Measurements from ENCODE around the gene HIRIP3. TPM values are rescaled to one million over a fixed set of nuclear protein-coding genes. Genes with fewer than 3 reads are reported as not detected.

HIRIP3 gene
- total RNA-seq, 1 donor = 3.9 TPM

DNA sequence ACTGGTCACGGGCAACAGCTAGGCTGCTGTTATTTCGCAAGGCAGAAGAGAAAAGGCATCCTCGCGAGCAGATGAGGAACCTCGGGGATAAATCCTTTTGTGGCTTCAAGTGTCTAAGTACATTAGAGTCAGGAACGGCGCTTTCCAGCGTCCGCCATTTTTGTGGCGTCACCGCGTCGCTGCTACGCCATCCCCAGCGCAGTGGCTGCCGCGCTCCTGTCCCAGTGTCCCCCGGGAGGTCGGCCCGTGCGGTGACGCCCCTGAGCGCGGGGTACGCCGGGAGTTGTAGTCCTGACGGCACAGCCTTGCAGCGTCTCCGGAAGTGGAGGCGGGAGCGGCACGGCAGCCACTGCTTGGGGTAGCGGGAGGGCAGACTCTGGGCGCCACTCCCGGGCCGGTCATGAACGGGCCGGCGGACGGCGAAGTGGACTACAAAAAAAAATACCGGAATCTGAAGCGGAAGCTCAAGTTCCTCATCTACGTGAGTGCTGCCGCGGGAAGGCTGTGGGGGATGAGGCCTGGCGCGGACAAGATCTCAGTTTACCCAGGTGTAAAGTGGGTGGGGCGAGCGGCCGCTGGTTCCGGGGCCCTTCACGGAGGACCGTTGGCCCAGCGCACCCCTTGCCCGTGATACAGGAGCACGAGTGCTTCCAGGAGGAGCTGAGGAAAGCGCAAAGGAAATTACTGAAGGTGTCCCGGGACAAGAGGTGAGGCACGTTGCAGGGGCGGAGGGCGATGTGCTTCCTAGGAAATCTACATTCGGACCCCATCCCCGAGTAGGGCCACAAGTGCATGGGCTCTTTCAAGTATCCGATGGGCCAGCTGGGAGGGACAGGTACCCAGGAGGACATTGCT, 721 bp upstream of the HIRIP3 start, which contains the start of gene INO80E:
Gene INO80E, plus strand, starts transcription at position 331 of the 855 bp plus-strand sequence. Its CDS starts 70 bp downstream, at position 401.
- H3K4me1 ChIP-seq (ENCODE audit: insufficient read depth, low read length) = peaks cover 28% of the 10 kb centered on the region
- H3K9me3 ChIP-seq (ENCODE audit: low read depth, low read length) = no peaks in the 10 kb centered on the region
- no peaks in the 10 kb centered on the region for H3K27me3 ChIP-seq (ENCODE audit: insufficient read depth, low read length)
- H3K4me3 ChIP-seq (ENCODE audit: low read length) = peak within 1 kb of the TSS; percentile 96

- Histone ChIP-seq H3K27me3 (ENCODE audit: insufficient read depth, low read length) (no peaks in the 10 kb centered on the region), H3K9me3 (ENCODE audit: low read depth, low read length) (no peaks in the 10 kb centered on the region), H3K4me3 (ENCODE audit: low read length) (peak overlapping the region; percentile 96), H3K4me1 (ENCODE audit: insufficient read depth, low read length) (peaks cover 28% of the 10 kb centered on the region)
Measured at GRCh38 chr16:29994600-29995323, 655 bp downstream of the HIRIP3 start.

- no peak overlapping the region for H3K4me3 ChIP-seq (ENCODE audit: low read length)
- H3K4me1 ChIP-seq (ENCODE audit: insufficient read depth, low read length) = peaks cover 28% of the 10 kb centered on the region
- no peaks in the 10 kb centered on the region for H3K9me3 ChIP-seq (ENCODE audit: low read depth, low read length)
Measured at GRCh38 chr16:29993903-29994599, 1.4 kb downstream of the HIRIP3 start.

DNA sequence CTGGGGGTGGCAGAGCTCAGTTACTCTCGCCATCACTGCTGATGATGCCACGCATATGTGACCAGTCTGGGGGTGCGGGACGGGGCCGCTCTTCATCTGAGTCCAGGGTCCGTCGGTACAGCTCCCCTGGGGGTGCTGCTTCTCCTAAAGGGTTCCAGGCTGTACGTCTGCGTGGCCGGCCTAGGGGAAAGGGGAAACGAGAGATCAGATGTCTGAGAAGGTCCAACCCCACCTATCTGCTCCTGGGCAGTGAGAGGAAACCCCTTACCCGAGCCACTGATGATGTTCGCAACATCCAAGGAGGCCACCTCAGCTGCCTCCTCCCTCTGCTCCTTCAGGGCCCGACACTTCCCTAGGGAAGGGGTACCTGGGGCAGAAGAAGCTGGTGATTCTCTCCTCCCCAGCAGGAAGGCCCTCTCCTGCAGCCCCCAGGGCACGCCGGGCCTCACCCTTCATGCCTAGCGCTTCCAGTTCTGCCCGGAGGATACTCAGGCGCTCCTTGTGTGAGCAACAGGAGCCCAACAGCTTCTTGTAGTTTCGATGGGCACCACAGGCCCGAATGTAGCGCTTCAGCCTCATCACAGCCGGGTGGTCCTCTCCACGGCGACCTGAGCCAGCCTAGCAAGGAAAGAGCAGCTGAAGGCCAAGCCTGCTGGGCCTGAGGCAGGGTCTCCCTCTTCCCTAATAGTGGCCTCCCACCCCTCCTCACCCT, 2.1 kb downstream of the HIRIP3 start:
- H3K27me3 ChIP-seq (ENCODE audit: insufficient read depth, low read length) = no peaks in the 10 kb centered on the region
- H3K4me3 ChIP-seq (ENCODE audit: low read length) = no peak overlapping the region
- H3K9me3 ChIP-seq (ENCODE audit: low read depth, low read length) = no peaks in the 10 kb centered on the region
- H3K4me1 ChIP-seq (ENCODE audit: insufficient read depth, low read length) = peaks cover 28% of the 10 kb centered on the region

More at GRCh38 chr16:29993903-29994599, 1.4 kb downstream of the HIRIP3 start:
- H3K27me3 ChIP-seq (ENCODE audit: insufficient read depth, low read length) = no peaks in the 10 kb centered on the region

- Histone ChIP-seq H3K4me3 (ENCODE audit: low read length) (no peak overlapping the region), H3K9me3 (ENCODE audit: low read depth, low read length) (no peaks in the 10 kb centered on the region), H3K4me1 (ENCODE audit: insufficient read depth, low read length) (peaks cover 28% of the 10 kb centered on the region), H3K27me3 (ENCODE audit: insufficient read depth, low read length) (no peaks in the 10 kb centered on the region)
Measured at GRCh38 chr16:29992344-29992967, 3.0 kb downstream of the HIRIP3 start.

DNA sequence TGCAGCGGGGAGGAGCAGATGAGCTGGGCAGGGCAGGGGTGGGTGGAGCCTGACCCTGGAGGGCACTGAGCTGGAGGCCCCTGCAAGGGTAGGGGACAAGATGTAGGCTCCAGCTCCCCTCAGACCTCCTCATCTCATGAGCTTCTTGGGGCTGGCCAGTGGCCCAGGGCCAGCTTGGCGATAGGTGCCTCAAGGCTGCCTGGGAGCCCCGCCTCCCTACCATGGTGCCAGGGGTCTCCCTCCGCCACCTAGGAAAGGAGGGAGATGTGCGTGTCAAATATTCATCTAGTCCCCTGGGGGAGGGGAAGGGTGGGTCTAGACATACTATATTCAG, 3.9 kb downstream of the HIRIP3 start:
- peaks cover 20% of the 10 kb centered on the region for H3K4me1 ChIP-seq (ENCODE audit: insufficient read depth, low read length)
- H3K9me3 ChIP-seq (ENCODE audit: low read depth, low read length) = no peaks in the 10 kb centered on the region
- H3K27me3 ChIP-seq (ENCODE audit: insufficient read depth, low read length) = no peaks in the 10 kb centered on the region
- H3K4me3 ChIP-seq (ENCODE audit: low read length) = no peak overlapping the region

DNA sequence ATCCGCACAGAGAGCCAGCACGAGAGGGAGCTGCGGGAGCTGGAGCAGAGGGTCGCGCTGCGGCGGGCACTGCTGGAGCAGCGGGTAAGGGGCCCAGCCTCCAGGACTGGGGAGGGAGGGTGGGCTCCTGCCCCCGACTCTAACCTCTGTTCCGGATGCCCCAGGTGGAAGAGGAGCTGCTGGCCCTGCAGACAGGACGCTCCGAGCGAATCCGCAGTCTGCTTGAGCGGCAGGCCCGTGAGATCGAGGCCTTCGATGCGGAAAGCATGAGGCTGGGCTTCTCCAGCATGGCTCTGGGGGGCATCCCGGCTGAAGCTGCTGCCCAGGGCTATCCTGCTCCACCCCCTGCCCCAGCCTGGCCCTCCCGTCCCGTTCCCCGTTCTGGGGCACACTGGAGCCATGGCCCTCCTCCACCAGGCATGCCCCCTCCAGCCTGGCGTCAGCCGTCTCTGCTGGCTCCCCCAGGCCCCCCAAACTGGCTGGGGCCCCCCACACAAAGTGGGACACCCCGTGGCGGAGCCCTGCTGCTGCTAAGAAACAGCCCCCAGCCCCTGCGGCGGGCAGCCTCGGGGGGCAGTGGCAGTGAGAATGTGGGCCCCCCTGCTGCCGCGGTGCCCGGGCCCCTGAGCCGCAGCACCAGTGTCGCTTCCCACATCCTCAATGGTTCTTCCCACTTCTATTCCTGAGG, 4.4 kb downstream of the HIRIP3 start:
- H3K4me1 ChIP-seq (ENCODE audit: insufficient read depth, low read length) = peaks cover 18% of the 10 kb centered on the region
- no peaks in the 10 kb centered on the region for H3K27me3 ChIP-seq (ENCODE audit: insufficient read depth, low read length)
- no peaks in the 10 kb centered on the region for H3K9me3 ChIP-seq (ENCODE audit: low read depth, low read length)
- H3K4me3 ChIP-seq (ENCODE audit: low read length) = no peak overlapping the region

DNA sequence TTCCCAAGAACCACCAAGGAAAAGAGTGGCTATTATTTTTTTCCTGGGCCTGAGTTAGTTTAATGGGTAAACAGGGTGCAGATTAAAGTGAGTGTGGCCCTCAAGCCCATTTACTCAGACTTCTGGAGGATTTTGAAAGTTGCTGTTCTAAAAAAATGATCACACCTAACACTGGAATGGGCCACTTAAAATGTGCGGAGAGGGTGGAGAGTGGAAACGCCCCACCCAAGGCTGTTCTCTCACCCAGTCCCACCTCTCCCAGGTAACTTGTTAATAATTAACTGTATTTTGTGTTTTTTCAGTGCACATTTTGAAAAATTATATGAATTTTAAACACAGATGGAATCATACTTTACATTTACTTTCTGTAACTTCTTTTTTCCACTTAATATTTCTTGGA, 5.4 kb downstream of the HIRIP3 start:
- Histone ChIP-seq H3K4me1 (ENCODE audit: insufficient read depth, low read length) (peaks cover 16% of the 10 kb centered on the region), H3K4me3 (ENCODE audit: low read length) (no peak overlapping the region), H3K27me3 (ENCODE audit: insufficient read depth, low read length) (no peaks in the 10 kb centered on the region), H3K9me3 (ENCODE audit: low read depth, low read length) (no peaks in the 10 kb centered on the region)

DNA sequence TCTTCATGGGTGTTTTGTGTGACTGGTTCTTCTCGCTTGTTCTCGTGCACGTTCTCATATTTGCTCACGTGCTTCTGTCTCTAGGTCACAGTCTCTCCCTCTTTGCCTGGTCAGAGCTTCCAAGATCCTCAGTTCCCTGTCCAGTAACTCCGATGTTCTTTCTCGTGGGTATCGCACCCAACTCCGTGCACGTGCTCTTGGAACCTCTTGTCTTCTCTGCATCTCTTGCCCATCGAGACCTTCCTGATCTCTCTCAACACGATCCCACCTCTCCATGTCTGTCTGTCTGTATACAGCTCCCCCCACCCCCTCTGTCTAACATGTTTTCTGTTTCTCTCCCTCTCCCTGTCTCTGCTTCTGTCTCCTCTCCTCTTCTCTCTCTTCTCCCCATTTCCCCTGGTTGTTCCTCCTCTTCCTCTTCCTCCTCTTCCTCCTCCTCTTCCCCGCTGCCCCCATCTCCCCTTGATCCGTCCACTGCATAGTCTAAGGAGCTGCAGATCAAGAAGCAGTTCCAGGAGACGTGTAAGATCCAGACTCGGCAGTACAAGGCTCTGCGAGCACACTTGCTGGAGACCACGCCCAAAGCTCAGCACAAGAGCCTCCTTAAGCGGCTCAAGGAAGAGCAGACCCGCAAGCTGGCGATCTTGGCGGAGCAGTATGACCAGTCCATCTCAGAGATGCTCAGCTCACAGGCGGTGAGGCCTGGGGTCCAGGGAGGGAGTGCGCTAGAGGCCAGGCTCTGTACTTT, 6.1 kb downstream of the HIRIP3 start:
- Histone ChIP-seq H3K4me1 (ENCODE audit: insufficient read depth, low read length) (peaks cover 8% of the 10 kb centered on the region), H3K9me3 (ENCODE audit: low read depth, low read length) (no peaks in the 10 kb centered on the region), H3K4me3 (ENCODE audit: low read length) (no peak overlapping the region), H3K27me3 (ENCODE audit: insufficient read depth, low read length) (no peaks in the 10 kb centered on the region)

GRCh38 chr16:29988346-29989075, 6.9 kb downstream of the HIRIP3 start:
- Histone ChIP-seq H3K4me3 (ENCODE audit: low read length) (no peak overlapping the region), H3K9me3 (ENCODE audit: low read depth, low read length) (no peaks in the 10 kb centered on the region), H3K4me1 (ENCODE audit: insufficient read depth, low read length) (peaks cover under 1% of the 10 kb centered on the region), H3K27me3 (ENCODE audit: insufficient read depth, low read length) (no peaks in the 10 kb centered on the region)

- Histone ChIP-seq H3K4me3 (ENCODE audit: low read length) (no peak overlapping the region), H3K4me1 (ENCODE audit: insufficient read depth, low read length) (no peaks in the 10 kb centered on the region), H3K9me3 (ENCODE audit: low read depth, low read length) (no peaks in the 10 kb centered on the region), H3K27me3 (ENCODE audit: insufficient read depth, low read length) (no peaks in the 10 kb centered on the region)
Measured at GRCh38 chr16:29987371-29988085, 7.9 kb downstream of the HIRIP3 start.

- no peaks in the 10 kb centered on the region for H3K9me3 ChIP-seq (ENCODE audit: low read depth, low read length)
- no peak overlapping the region for H3K4me3 ChIP-seq (ENCODE audit: low read length)
- H3K4me1 ChIP-seq (ENCODE audit: insufficient read depth, low read length) = no peaks in the 10 kb centered on the region
- H3K27me3 ChIP-seq (ENCODE audit: insufficient read depth, low read length) = no peaks in the 10 kb centered on the region
Measured at GRCh38 chr16:29986931-29987330, 8.5 kb downstream of the HIRIP3 start.

All from mononuclear cell (primary cell).